22Rv1 (cell line): ENCODE data around the gene LRRC72.
"Not testable (repeated sequence)": the region's sequence is repeated elsewhere in the genome, so short reads cannot be mapped to it uniquely, and the experiment has no call there.

Experiments used
- H3K27ac ChIP-seq: fragments of 450-650 bp; 2 replicates; pipeline ENCODE4 v1.5.1; 2017
- ZFX ChIP-seq: fragments of 450-650 bp; IDR thresholded peaks from 2 replicates; pipeline ENCODE4 v1.6.1; 2017; ENCODE audit warnings: antibody characterized with exemption, borderline replicate concordance
- TF ChIP-seq, protein P1 (sequence below): fragments of 450-650 bp; IDR thresholded peaks from 2 replicates; pipeline ENCODE4 v1.5.1; 2017; ENCODE audit warnings: mild to moderate bottlenecking

The LRRC72 gene

DNA sequence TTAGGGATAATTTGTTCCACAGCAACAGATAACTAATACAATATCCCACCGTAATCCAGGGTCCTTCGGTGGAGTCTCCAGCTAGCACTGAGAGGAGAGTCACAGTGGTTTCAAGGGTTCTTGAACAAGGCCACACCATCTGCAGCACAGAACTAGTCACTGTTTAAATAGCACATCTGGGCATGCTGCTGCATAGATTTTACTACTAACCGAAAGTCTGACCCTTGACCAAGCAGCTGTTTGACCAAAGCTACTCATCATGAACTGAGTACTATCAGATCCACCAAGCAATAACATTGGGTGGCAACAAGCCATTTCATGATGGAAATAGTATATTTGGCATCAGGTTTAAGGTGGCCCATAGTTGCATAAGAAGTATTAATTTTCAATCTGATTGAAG lies 65.8 kb downstream of the LRRC72 start:
- no peak for TF ChIP-seq ZFX
- TF ChIP-seq, protein P1, sequence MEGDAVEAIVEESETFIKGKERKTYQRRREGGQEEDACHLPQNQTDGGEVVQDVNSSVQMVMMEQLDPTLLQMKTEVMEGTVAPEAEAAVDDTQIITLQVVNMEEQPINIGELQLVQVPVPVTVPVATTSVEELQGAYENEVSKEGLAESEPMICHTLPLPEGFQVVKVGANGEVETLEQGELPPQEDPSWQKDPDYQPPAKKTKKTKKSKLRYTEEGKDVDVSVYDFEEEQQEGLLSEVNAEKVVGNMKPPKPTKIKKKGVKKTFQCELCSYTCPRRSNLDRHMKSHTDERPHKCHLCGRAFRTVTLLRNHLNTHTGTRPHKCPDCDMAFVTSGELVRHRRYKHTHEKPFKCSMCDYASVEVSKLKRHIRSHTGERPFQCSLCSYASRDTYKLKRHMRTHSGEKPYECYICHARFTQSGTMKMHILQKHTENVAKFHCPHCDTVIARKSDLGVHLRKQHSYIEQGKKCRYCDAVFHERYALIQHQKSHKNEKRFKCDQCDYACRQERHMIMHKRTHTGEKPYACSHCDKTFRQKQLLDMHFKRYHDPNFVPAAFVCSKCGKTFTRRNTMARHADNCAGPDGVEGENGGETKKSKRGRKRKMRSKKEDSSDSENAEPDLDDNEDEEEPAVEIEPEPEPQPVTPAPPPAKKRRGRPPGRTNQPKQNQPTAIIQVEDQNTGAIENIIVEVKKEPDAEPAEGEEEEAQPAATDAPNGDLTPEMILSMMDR: no peak
- H3K27ac ChIP-seq: no peak overlapping the region

DNA sequence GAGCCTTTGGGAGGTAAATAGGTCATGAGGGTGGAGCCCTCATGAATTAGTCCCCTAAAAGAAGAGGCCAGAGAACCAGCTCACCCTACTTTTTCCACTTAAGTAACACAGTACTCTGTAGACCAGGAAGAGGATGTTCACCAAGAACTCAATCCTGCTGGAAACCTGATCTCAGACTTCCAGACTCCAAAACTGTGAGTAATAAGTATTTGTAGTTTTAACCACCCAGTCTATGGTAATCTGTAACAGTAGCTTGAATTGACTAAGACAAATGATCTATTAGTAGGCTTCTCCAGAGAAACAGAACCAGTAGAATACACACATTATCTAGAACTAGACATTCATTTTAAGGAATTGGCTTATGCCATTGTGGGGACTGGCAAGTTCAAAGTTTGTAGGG lies 67.4 kb downstream of the LRRC72 start:
- TF ChIP-seq ZFX: no peak
- TF ChIP-seq, protein P1: no peak
- H3K27ac ChIP-seq: no peak overlapping the region

DNA sequence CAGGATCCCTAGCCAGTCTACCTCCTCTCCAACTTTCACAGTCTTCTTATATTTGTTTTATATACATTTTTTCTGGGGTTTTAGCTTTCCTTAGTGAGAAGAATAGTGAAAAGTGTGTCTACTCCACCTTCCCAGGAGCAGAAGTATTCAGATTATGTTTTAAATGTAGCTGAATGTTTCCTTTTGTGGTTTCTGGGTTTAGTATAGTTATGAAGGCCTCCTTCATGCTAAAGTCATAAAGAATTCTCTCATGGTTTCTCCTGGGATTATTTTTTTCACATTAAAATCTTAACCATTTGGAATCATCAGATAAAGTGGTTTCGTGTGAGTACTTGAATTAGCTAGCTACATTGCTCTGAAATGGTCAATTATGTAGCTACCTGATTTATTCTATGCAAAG lies 68.1 kb downstream of the LRRC72 start:
- TF ChIP-seq, protein P1: no peak
- no peak for TF ChIP-seq ZFX
- H3K27ac ChIP-seq: no peak overlapping the region

DNA sequence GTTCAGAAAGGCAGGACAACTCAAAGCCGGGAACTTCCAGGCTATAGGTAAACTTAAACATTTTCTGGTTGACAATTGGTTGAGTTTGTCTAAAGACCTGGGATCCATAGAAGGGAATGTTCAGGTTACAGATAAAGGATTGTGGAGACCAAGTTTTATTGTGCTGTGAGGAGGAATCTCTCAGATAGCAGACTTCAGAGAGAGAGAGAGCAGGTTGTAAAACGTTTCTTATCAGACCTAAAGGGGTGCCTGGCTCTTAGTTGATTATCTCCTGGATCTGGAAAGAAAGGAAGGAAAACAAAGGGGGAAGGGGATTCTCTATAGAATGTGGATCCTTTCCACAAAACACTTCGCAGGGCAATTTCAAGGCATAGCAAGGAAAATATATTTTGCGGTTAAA lies 69.0 kb downstream of the LRRC72 start:
- H3K27ac ChIP-seq: not testable (repeated sequence)

DNA sequence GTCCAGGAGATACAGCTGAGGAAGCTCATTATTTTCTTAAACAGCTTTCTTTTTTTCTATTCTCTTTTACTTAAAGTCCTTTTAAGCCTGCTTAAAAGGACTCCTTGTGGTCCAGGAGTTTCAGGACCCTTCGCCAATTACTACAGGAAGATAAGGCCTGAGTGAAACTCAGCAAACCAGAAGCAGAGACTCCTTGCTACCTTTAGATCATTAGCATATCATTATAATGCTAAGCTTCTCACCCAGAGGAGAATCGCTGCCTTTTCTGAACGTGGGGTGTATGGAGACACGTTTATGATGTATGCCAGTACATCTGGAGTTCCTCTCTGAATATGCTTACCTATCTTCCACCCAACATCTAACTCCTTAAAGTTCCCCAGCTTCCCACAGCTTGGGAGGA lies 71.4 kb downstream of the LRRC72 start:
- TF ChIP-seq, protein P1: no peak
- TF ChIP-seq ZFX: no peak
- no peak overlapping the region for H3K27ac ChIP-seq

DNA sequence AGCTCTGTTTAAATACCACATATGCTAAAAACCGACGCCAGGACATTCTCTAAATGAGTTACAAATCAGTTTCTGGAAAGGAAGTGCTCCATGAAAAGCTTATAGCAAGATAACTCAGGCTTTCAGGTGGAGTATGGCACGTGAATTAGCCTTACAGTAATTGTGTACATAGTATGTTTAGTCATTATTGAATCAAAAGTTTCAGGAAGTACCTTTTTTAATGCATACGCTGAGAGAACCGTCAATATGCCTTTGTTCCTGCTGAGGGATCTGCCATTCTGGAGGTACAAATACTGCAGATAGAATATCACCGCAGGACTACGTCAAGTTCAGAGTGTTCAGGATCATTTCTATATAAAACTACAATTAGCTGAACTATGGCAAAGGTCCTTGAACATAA lies 73.2 kb downstream of the LRRC72 start:
- no peak for TF ChIP-seq ZFX
- TF ChIP-seq, protein P1: no peak
- no peak overlapping the region for H3K27ac ChIP-seq

DNA sequence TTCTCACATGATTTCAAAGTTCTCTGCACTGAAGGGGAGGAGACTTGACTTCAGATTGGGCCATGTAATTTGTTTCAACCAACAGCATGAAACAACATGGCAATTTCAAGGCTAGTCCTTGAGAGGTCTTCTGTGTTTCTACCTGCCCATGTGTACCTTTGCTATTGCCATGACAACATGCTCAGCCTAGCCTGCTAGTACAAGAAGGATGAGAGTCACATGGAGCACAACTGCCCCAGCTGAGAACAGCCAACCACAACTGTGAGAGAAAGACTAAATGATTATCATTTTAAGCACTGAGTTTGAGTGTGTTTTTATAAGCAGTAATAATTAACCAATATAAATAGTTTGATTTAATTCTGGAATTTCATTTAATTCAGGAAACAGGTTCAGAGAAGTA lies 77.0 kb downstream of the LRRC72 start:
- TF ChIP-seq ZFX: no peak
- TF ChIP-seq, protein P1: no peak
- no peak overlapping the region for H3K27ac ChIP-seq

DNA sequence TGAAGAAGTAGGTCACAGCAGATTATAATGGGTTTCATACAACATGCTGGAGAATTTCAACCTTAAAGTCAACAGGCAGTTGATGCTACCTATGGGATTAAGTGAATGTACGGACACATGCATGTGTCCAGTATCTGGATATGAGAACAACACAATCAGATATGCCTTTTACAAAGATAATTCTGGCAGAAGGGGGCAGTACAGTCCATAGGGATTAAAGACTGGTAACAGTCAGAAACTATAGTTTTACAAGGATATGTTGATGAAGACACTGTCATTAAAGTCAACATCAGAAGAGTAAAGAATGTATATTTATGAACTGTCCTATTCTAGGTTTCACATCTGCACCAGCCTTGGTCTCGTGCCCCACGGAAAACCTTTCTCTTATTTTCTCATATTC lies 77.4 kb downstream of the LRRC72 start:
- TF ChIP-seq, protein P1: peak; percentile 48
- TF ChIP-seq ZFX: no peak
- H3K27ac ChIP-seq: no peak overlapping the region
